Smooth muscle cell (in vitro differentiated cells): ENCODE results near the gene HPCAL1. TPM values are rescaled to one million over a fixed set of nuclear protein-coding genes. Genes with fewer than 3 reads are reported as not detected.
"Not testable (repeated sequence)": the region's sequence is repeated elsewhere in the genome, so short reads cannot be mapped to it uniquely, and the experiment has no call there.

Experiments
- DNase-seq: peaks from one replicate; lab custom pipeline; 2025; ENCODE audit not compliant: unreplicated experiment; lab: John Stamatoyannopoulos, UW
- H2AFZ ChIP-seq: fragments of 200-600 bp; sonication (generic); 2 replicates; pipeline ENCODE4 v1.6.0; 2016; ENCODE audit warnings: antibody characterized with exemption, low read depth, mild to moderate bottlenecking
- H3F3A ChIP-seq: fragments of 200-600 bp; sonication (generic); 2 replicates; pipeline ENCODE4 v1.6.0; 2017; ENCODE audit warnings: antibody characterized with exemption, low read depth
- H3K27ac ChIP-seq: fragments of 200-600 bp; sonication (generic); 2 replicates; pipeline ENCODE4 v1.5.1; 2016; ENCODE audit warnings: low read depth, mild to moderate bottlenecking
- H3K27me3 ChIP-seq: fragments of 200-600 bp; sonication (generic); 2 replicates; pipeline ENCODE4 v1.6.1; 2016; ENCODE audit warnings: low read depth, mild to moderate bottlenecking
- H3K36me3 ChIP-seq: fragments of 200-600 bp; sonication (generic); 2 replicates; pipeline ENCODE4 v1.5.1; 2016; ENCODE audit warnings: low read depth
- H3K4me1 ChIP-seq: fragments of 200-600 bp; sonication (generic); 2 replicates; pipeline ENCODE4 v1.5.1; 2016; ENCODE audit warnings: low read depth
- H3K4me2 ChIP-seq: fragments of 200-600 bp; sonication (generic); 2 replicates; pipeline ENCODE4 v1.6.0; 2016; ENCODE audit warnings: mild to moderate bottlenecking
- H3K4me3 ChIP-seq: fragments of 200-600 bp; sonication (generic); 2 replicates; pipeline ENCODE4 v1.5.1; 2016; ENCODE audit warnings: mild to moderate bottlenecking
- H3K79me2 ChIP-seq: fragments of 200-600 bp; sonication (generic); 2 replicates; pipeline ENCODE4 v1.6.0; 2016; ENCODE audit warnings: low read depth, mild to moderate bottlenecking
- H3K9ac ChIP-seq: fragments of 200-600 bp; sonication (generic); 2 replicates; pipeline ENCODE4 v1.6.0; 2016; ENCODE audit warnings: low read depth
- H3K9me3 ChIP-seq: fragments of 200-600 bp; sonication (generic); replicated peaks from 2 replicates; pipeline ENCODE4 v1.5.1; 2016; ENCODE audit warnings: low read depth
- H4K20me1 ChIP-seq: fragments of 200-600 bp; sonication (generic); 2 replicates; pipeline ENCODE4 v1.6.0; 2016; ENCODE audit warnings: low read depth
- WGBS: methylation state at CpG from one replicate; pipeline ENCODE4 v1.1.7; 2016; ENCODE audit warnings: low lambda C conversion rate; 5-methylcytosine and 5-hydroxymethylcytosine counted together
- polyA plus RNA-seq: library from polyadenylated mRNA; unstranded; fragments of >200 nt; fragmentation: Nextera tagmentation; extraction: Ambion mirVana; gene quantifications from 2 replicates; pipeline ENCODE4 v1.2.1, GENCODE V29; 2016
- total RNA-seq: library from RNA; depleted of rRNA; stranded (reverse); fragments of >200 nt; gene quantifications from 2 replicates; pipeline ENCODE4 v1.2.3, GENCODE V29; 2014
- TF ChIP-seq, protein P1 (sequence below): fragments of 200-600 bp; sonication (generic); IDR thresholded peaks from 2 replicates; pipeline ENCODE4 v1.5.1; 2017; ENCODE audit warnings: borderline replicate concordance, mild to moderate bottlenecking, antibody characterized with exemption; ENCODE audit not compliant: insufficient read depth, poor library complexity, severe bottlenecking

HPCAL1 gene
- total and polyA plus RNA-seq, 2 experiments from 2014 or later = 11.7 to 15.8 TPM

DNA sequence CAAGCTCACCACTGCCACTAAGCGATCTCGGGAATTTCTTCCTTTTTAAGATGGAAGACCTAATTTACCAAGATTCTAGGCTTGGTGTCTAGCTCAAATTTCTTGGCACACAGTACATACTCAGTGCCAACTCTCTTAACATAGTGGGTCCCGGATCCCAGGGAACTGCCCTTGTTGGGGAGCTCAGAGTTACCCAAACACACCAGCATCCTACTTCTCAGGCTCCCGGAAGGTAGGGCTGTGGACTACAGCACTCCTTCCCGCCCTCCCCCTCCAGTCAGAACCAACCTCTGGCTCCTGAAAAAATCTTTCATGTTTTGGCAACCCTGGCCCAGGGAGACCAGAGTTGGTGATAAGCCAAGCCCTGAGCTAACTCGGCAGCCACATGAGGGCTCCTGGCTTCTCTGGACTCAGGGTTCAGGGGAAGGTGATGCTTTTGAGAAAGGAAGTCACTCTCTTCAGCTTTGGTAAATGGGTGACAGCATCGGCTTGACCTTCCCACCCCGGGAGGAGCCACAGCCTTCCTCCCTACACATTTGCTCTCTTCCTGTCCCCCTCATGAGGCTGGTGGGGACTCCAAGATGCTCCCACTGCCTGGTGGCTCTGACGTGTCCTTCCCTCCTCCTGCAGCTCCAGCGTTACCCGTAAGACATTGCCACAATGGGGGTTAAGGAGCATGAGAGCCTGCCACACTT, 136.6 kb downstream of the HPCAL1 start:
- Histone ChIP-seq H3K4me3 (no peak overlapping the region), H3K36me3 (peaks cover 9% of the 10 kb centered on the region), H3K4me1 (no peaks in the 10 kb centered on the region), H3F3A (no peaks in the 10 kb centered on the region), H2AFZ (no peak overlapping the region), H3K9me3 (no peaks in the 10 kb centered on the region), H3K27ac (no peak overlapping the region), H3K27me3 (no peaks in the 10 kb centered on the region), H3K4me2 (no peak overlapping the region), H3K79me2 (no peaks in the 10 kb centered on the region), H3K9ac (no peak overlapping the region), H4K20me1 (no peaks in the 10 kb centered on the region)
- WGBS = 92% methylated on average over 11 of the region's 11 CpGs
- no peak for DNase-seq
- TF ChIP-seq, protein P1, sequence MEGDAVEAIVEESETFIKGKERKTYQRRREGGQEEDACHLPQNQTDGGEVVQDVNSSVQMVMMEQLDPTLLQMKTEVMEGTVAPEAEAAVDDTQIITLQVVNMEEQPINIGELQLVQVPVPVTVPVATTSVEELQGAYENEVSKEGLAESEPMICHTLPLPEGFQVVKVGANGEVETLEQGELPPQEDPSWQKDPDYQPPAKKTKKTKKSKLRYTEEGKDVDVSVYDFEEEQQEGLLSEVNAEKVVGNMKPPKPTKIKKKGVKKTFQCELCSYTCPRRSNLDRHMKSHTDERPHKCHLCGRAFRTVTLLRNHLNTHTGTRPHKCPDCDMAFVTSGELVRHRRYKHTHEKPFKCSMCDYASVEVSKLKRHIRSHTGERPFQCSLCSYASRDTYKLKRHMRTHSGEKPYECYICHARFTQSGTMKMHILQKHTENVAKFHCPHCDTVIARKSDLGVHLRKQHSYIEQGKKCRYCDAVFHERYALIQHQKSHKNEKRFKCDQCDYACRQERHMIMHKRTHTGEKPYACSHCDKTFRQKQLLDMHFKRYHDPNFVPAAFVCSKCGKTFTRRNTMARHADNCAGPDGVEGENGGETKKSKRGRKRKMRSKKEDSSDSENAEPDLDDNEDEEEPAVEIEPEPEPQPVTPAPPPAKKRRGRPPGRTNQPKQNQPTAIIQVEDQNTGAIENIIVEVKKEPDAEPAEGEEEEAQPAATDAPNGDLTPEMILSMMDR = no peak

DNA sequence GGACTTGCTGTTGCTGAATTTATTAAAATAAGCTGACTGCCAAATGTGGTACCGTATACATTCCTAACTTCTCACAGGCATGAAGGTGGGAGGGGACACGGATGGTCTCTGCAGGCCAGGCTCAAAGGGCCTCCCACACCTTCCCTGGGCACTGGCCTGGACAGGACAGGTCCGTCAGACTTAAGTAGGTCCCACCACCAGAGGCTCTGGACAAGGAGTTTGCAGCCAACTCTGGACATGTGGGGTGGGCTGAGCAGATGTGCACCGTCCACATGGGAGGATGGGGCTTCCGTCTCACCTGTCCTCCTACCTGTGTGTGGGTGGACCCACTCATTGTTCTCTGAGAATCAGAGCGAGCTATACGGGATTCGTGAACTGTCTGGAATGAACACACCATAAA, 137.3 kb downstream of the HPCAL1 start:
- Histone ChIP-seq H3K9ac (no peak overlapping the region), H3K4me3 (no peak overlapping the region), H3K27me3 (no peaks in the 10 kb centered on the region), H4K20me1 (no peaks in the 10 kb centered on the region), H3K27ac (no peak overlapping the region), H3K36me3 (peaks cover 9% of the 10 kb centered on the region), H3K4me2 (no peak overlapping the region), H2AFZ (no peak overlapping the region), H3K79me2 (no peaks in the 10 kb centered on the region), H3F3A (no peaks in the 10 kb centered on the region), H3K9me3 (no peaks in the 10 kb centered on the region), H3K4me1 (no peaks in the 10 kb centered on the region)
- DNase-seq = no peak
- WGBS = 97% methylated on average over 8 of the region's 8 CpGs
- TF ChIP-seq, protein P1 = no peak

DNA sequence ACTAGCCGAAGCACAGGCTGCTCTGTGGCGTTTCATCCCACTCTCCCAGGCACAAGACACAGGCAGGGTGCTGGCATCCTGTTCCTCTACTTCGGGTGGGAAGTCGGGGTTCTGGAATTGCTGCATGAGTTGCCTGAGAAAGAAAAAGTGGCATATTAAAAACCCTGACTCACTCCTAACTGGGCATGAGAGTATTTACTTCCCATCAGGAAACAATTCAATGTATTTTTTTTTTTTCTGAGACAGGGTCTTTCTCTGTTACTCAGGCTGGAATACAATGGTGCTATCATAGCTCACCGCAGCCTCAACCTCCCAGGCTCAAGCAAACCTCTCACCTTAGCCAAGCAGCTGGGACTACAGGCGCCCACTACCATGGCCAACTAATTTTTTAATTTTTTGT, 138.0 kb downstream of the HPCAL1 start:
- Histone ChIP-seq H3K4me2 (no peak overlapping the region), H3F3A (no peaks in the 10 kb centered on the region), H3K9me3 (no peaks in the 10 kb centered on the region), H3K4me1 (no peaks in the 10 kb centered on the region), H2AFZ (no peak overlapping the region), H3K27me3 (no peaks in the 10 kb centered on the region), H4K20me1 (peaks cover 4% of the 10 kb centered on the region), H3K9ac (no peak overlapping the region), H3K4me3 (no peak overlapping the region), H3K79me2 (no peaks in the 10 kb centered on the region), H3K36me3 (peaks cover 9% of the 10 kb centered on the region), H3K27ac (no peak overlapping the region)
- TF ChIP-seq, protein P1 = no peak
- 98% methylated on average over 6 of the region's 6 CpGs for WGBS
- no peak for DNase-seq

DNA sequence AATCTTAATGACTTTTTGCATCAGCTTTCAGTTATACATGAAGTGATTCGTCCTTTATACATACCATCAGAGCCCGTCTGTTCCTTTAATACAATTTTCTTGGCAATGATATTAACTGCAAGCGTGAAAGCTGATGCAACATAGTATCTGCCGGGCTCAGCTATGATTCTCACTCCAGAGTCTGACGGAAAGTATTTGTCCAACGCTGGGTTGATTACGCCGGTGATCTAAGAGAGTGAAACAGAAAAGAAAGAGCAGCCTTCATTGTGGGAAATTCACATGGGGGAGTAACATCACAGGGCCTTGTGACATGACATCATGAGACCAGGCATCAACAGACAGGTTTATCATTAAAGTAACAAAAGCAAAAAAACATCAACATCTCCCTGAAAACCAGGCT, 139.2 kb downstream of the HPCAL1 start:
- Histone ChIP-seq H3K36me3 (peaks cover 9% of the 10 kb centered on the region), H2AFZ (no peak overlapping the region), H3K9ac (no peak overlapping the region), H3K79me2 (peaks cover 9% of the 10 kb centered on the region), H3K4me1 (peaks cover 7% of the 10 kb centered on the region), H3K4me3 (no peak overlapping the region), H3K27ac (no peak overlapping the region), H3K9me3 (no peaks in the 10 kb centered on the region), H3K27me3 (no peaks in the 10 kb centered on the region), H3F3A (no peaks in the 10 kb centered on the region), H4K20me1 (peaks cover 13% of the 10 kb centered on the region), H3K4me2 (no peak overlapping the region)
- WGBS = 91% methylated on average over 8 of the region's 8 CpGs
- no peak for DNase-seq
- TF ChIP-seq, protein P1 = no peak

DNA sequence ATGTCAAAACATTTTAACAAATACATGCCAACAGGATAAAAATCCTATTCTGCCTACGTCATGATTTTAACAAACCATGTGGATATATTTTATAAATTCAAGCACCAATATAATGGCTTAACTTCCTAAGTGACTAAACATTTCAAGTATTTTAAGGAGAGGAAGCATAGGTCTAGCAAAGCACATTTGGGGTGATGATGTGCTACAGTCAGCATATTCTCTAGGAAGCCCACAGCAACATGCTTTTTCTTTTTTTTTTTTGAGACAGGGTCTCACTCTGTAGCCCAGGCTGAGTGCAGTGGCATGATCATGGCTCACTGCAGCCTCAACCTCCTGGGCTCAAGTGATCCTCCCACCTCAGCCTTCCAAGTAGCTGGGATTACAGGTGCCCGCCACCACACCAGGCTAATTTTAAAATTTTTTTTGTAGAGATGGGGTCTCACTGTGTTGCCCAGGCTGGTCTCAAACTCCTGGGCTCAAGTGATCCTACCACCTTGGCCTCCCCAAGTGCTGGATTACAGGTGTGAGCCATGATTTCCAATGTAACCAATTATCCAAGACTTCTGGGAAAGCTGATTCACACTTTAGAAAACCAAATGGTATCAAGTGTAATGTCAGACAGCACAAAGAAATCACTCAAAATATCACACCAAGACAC, 139.9 kb downstream of the HPCAL1 start:
- WGBS = 91% methylated on average over 2 of the region's 2 CpGs
- H3K9me3 ChIP-seq, H2AFZ ChIP-seq, H3K4me3 ChIP-seq, H3F3A ChIP-seq, H3K27ac ChIP-seq, H3K36me3 ChIP-seq, H3K9ac ChIP-seq, H3K27me3 ChIP-seq, DNase-seq, H3K4me2 ChIP-seq: not testable (repeated sequence)
- Histone ChIP-seq H4K20me1 (peaks cover 19% of the 10 kb centered on the region), H3K4me1 (peaks cover 14% of the 10 kb centered on the region), H3K79me2 (peaks cover 10% of the 10 kb centered on the region)
